HAP-1 (cell line): Measurements from ENCODE around the gene THBD.

ENCODE experiments used
- DNase-seq, 2 experiments: peaks; one replicate each; pipeline ENCODE4 v3.0.0-alpha.2; 2016 to 2020; ENCODE audit warnings: low spot score in 2 of 2
- H3K27me3 ChIP-seq: fragments of 250-450 bp; sonication (Bioruptor Pico); 2 replicates; pipeline ENCODE4 v1.5.1; 2020; ENCODE audit warnings: low read depth, mild to moderate bottlenecking, moderate library complexity
- H3K36me3 ChIP-seq: fragments of 250-450 bp; sonication (Bioruptor Pico); replicated peaks from 2 replicates; pipeline ENCODE4 v1.5.1; 2020; ENCODE audit warnings: mild to moderate bottlenecking
- H3K4me1 ChIP-seq: fragments of 250-450 bp; sonication (Bioruptor Pico); 2 replicates; pipeline ENCODE4 v1.5.1; 2020; ENCODE audit warnings: mild to moderate bottlenecking
- H3K4me3 ChIP-seq: fragments of 250-450 bp; sonication (Bioruptor Pico); 2 replicates; pipeline ENCODE4 v1.5.1; 2020; ENCODE audit warnings: mild to moderate bottlenecking, moderate library complexity
- H3K9me3 ChIP-seq: fragments of 250-450 bp; sonication (Bioruptor Pico); 2 replicates; pipeline ENCODE4 v1.5.1; 2020; ENCODE audit warnings: mild to moderate bottlenecking, moderate library complexity
- in situ Hi-C: fragments of 300-500 bp; cut with MboI; formaldehyde crosslinking; loops from 3 replicates; pipeline ENCODE4 v1.14.3; 2020; ENCODE audit warnings: low sequenced_read_pairs, inconsistent platforms, mixed read lengths

The THBD gene

GRCh38 chr20:23078351-23079015 is 29.0 kb upstream of the THBD start:
- Histone ChIP-seq H3K36me3 (no peaks in the 10 kb centered on the region), H3K4me1 (no peaks in the 10 kb centered on the region), H3K4me3 (no peak overlapping the region), H3K27me3 (no peaks in the 10 kb centered on the region), H3K9me3 (no peaks in the 10 kb centered on the region)
- DNase-seq = no peak
- in situ Hi-C loops = no loop called here

GRCh38 chr20:23077277-23077676 is 27.8 kb upstream of the THBD start:
- Histone ChIP-seq H3K9me3 (no peaks in the 10 kb centered on the region), H3K4me1 (no peaks in the 10 kb centered on the region), H3K27me3 (no peaks in the 10 kb centered on the region), H3K36me3 (no peaks in the 10 kb centered on the region), H3K4me3 (no peak overlapping the region)
- no peak for DNase-seq
- in situ Hi-C loops = no loop called here

GRCh38 chr20:23074052-23074451 is 24.6 kb upstream of the THBD start:
- in situ Hi-C loops = no loop called here
- H3K27me3 ChIP-seq = no peaks in the 10 kb centered on the region
- H3K36me3 ChIP-seq = no peaks in the 10 kb centered on the region
- DNase-seq = no peak
- H3K4me1 ChIP-seq = no peaks in the 10 kb centered on the region
- no peaks in the 10 kb centered on the region for H3K9me3 ChIP-seq
- H3K4me3 ChIP-seq = no peak overlapping the region

- H3K27me3 ChIP-seq = no peaks in the 10 kb centered on the region
- no peaks in the 10 kb centered on the region for H3K36me3 ChIP-seq
Observed at GRCh38 chr20:23072892-23073586, 23.6 kb upstream of the THBD start.

GRCh38 chr20:23071996-23072395 is 22.5 kb upstream of the THBD start:
- Histone ChIP-seq H3K9me3 (no peaks in the 10 kb centered on the region), H3K4me1 (no peaks in the 10 kb centered on the region), H3K4me3 (no peak overlapping the region), H3K36me3 (no peaks in the 10 kb centered on the region), H3K27me3 (no peaks in the 10 kb centered on the region)
- in situ Hi-C loops = no loop called here
- no peak for DNase-seq

More at GRCh38 chr20:23072892-23073586, 23.6 kb upstream of the THBD start:
- no peak for DNase-seq
- no peak overlapping the region for H3K4me3 ChIP-seq
- no peaks in the 10 kb centered on the region for H3K9me3 ChIP-seq
- in situ Hi-C loops = no loop called here
- no peaks in the 10 kb centered on the region for H3K4me1 ChIP-seq

- Histone ChIP-seq H3K4me3 (no peak overlapping the region), H3K9me3 (no peaks in the 10 kb centered on the region), H3K36me3 (no peaks in the 10 kb centered on the region), H3K4me1 (no peaks in the 10 kb centered on the region), H3K27me3 (no peaks in the 10 kb centered on the region)
- in situ Hi-C loops = no loop called here
- DNase-seq = no peak
Observed at GRCh38 chr20:23071398-23071797, 21.9 kb upstream of the THBD start.

GRCh38 chr20:23069108-23069507 is 19.6 kb upstream of the THBD start:
- H3K27me3 ChIP-seq = no peaks in the 10 kb centered on the region
- in situ Hi-C loops = no loop called here
- H3K4me3 ChIP-seq = no peak overlapping the region
- no peaks in the 10 kb centered on the region for H3K9me3 ChIP-seq
- no peaks in the 10 kb centered on the region for H3K4me1 ChIP-seq
- H3K36me3 ChIP-seq = no peaks in the 10 kb centered on the region
- no peak for DNase-seq

- Histone ChIP-seq H3K9me3 (no peaks in the 10 kb centered on the region), H3K36me3 (no peaks in the 10 kb centered on the region), H3K4me3 (no peak overlapping the region), H3K27me3 (no peaks in the 10 kb centered on the region), H3K4me1 (no peaks in the 10 kb centered on the region)
- no peak for DNase-seq
- in situ Hi-C loops = no loop called here
Observed at GRCh38 chr20:23068283-23068682, 18.8 kb upstream of the THBD start.

- no peaks in the 10 kb centered on the region for H3K36me3 ChIP-seq
- no peaks in the 10 kb centered on the region for H3K27me3 ChIP-seq
- no peak overlapping the region for H3K4me3 ChIP-seq
- H3K9me3 ChIP-seq = no peaks in the 10 kb centered on the region; the same call in 1 of the 2 replicates
- no peak for DNase-seq
- no peaks in the 10 kb centered on the region for H3K4me1 ChIP-seq
- in situ Hi-C loops = no loop called here
Observed at GRCh38 chr20:23066772-23067171, 17.3 kb upstream of the THBD start.

GRCh38 chr20:23065266-23066201 is 16.1 kb upstream of the THBD start:
- H3K4me3 ChIP-seq = no peak overlapping the region
- in situ Hi-C loops = no loop called here
- DNase-seq = no peak
- H3K27me3 ChIP-seq = no peaks in the 10 kb centered on the region
- no peaks in the 10 kb centered on the region for H3K4me1 ChIP-seq
- H3K36me3 ChIP-seq = no peaks in the 10 kb centered on the region
- H3K9me3 ChIP-seq = no peaks in the 10 kb centered on the region; the same call in 1 of the 2 replicates

- in situ Hi-C loops = no loop called here
- no peak for DNase-seq
- H3K27me3 ChIP-seq = no peaks in the 10 kb centered on the region
- no peaks in the 10 kb centered on the region for H3K4me1 ChIP-seq
- H3K4me3 ChIP-seq = no peak overlapping the region
- H3K36me3 ChIP-seq = no peaks in the 10 kb centered on the region
- H3K9me3 ChIP-seq = no peaks in the 10 kb centered on the region; the same call in 1 of the 2 replicates
Observed at GRCh38 chr20:23063581-23063980, 14.1 kb upstream of the THBD start.

GRCh38 chr20:23063168-23063567 is 13.7 kb upstream of the THBD start:
- no peaks in the 10 kb centered on the region for H3K27me3 ChIP-seq
- in situ Hi-C loops = no loop called here
- no peaks in the 10 kb centered on the region; the same call in 1 of the 2 replicates for H3K9me3 ChIP-seq
- no peak for DNase-seq
- no peak overlapping the region for H3K4me3 ChIP-seq
- no peaks in the 10 kb centered on the region for H3K4me1 ChIP-seq
- no peaks in the 10 kb centered on the region for H3K36me3 ChIP-seq

GRCh38 chr20:23062632-23063031 is 13.2 kb upstream of the THBD start:
- Histone ChIP-seq H3K4me3 (no peak overlapping the region), H3K36me3 (no peaks in the 10 kb centered on the region), H3K9me3 (no peaks in the 10 kb centered on the region; the same call in 1 of the 2 replicates), H3K27me3 (no peaks in the 10 kb centered on the region), H3K4me1 (no peaks in the 10 kb centered on the region)
- no peak for DNase-seq
- in situ Hi-C loops = no loop called here
